C4-2B (cell line): ENCODE measurements around the gene TNPO2.

Experiments used
- ZFX ChIP-seq: fragments of 450-650 bp; IDR thresholded peaks from 2 replicates; pipeline ENCODE4 v1.6.1; 2017
- TF ChIP-seq, protein P1 (sequence below): fragments of 450-650 bp; conservative IDR thresholded peaks from 2 replicates; pipeline ENCODE4 v1.5.1; 2017; ENCODE audit warnings: mild to moderate bottlenecking

DNA sequence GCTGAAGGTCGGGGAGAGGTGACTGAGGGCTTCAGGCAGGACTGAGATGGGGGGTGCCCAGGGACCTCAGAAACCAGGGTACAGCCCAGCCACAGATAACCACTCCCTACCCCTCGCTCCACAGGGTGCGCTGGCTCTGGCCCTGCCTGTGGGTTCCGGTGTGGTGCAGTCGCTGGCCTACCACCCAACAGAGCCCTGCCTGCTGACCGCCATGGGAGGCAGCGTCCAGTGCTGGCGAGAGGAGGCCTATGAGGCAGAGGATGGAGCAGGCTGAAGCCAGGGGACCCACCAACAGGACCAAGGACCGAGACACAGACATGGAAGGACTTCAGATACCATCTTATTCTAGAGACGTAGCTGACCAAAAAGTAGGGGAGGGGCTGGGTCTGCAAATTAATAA is 48.3 kb downstream of the TNPO2 start:
- TF ChIP-seq, protein P1, sequence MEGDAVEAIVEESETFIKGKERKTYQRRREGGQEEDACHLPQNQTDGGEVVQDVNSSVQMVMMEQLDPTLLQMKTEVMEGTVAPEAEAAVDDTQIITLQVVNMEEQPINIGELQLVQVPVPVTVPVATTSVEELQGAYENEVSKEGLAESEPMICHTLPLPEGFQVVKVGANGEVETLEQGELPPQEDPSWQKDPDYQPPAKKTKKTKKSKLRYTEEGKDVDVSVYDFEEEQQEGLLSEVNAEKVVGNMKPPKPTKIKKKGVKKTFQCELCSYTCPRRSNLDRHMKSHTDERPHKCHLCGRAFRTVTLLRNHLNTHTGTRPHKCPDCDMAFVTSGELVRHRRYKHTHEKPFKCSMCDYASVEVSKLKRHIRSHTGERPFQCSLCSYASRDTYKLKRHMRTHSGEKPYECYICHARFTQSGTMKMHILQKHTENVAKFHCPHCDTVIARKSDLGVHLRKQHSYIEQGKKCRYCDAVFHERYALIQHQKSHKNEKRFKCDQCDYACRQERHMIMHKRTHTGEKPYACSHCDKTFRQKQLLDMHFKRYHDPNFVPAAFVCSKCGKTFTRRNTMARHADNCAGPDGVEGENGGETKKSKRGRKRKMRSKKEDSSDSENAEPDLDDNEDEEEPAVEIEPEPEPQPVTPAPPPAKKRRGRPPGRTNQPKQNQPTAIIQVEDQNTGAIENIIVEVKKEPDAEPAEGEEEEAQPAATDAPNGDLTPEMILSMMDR = no peak
- no peak for TF ChIP-seq ZFX
